ENCODE results near the gene TBX4.

TBX4 gene

DNA sequence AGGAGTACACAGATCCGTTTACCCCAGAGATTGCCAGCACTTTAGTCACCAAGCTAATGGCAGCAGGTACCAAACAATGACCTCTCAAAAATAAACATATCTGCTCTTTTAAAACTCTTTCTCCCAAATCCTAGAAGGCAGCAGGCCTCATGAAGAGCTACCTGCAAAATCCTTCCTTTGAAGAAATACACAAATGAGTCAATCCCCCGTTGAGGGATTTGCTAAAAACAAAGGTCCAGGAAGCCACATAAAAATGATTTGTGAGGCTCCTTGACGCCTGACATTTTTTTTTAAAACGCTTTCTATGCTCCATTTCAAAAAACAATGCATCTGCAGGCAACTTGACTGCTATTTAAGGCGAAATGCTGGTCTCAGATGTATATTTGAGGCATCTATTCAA, 80.6 kb downstream of the TBX4 start:
- Mint-ChIP-seq H3K4me1 (no peaks in the 10 kb centered on the region), H3K36me3 (ENCODE audit: low read depth) (no peaks in the 10 kb centered on the region), H3K4me3 (no peak overlapping the region), H3K27me3 (ENCODE audit: low read depth) (no peaks in the 10 kb centered on the region), H3K27ac (peak overlapping the region in 1 of 3 experiments; percentile 30), H3K9me3 (no peaks in the 10 kb centered on the region)
- TF ChIP-seq, protein P1, sequence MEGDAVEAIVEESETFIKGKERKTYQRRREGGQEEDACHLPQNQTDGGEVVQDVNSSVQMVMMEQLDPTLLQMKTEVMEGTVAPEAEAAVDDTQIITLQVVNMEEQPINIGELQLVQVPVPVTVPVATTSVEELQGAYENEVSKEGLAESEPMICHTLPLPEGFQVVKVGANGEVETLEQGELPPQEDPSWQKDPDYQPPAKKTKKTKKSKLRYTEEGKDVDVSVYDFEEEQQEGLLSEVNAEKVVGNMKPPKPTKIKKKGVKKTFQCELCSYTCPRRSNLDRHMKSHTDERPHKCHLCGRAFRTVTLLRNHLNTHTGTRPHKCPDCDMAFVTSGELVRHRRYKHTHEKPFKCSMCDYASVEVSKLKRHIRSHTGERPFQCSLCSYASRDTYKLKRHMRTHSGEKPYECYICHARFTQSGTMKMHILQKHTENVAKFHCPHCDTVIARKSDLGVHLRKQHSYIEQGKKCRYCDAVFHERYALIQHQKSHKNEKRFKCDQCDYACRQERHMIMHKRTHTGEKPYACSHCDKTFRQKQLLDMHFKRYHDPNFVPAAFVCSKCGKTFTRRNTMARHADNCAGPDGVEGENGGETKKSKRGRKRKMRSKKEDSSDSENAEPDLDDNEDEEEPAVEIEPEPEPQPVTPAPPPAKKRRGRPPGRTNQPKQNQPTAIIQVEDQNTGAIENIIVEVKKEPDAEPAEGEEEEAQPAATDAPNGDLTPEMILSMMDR (IDR thresholded peaks at IDR 0.05; ENCODE audit: unreplicated experiment in 3 of 3): no peak

DNA sequence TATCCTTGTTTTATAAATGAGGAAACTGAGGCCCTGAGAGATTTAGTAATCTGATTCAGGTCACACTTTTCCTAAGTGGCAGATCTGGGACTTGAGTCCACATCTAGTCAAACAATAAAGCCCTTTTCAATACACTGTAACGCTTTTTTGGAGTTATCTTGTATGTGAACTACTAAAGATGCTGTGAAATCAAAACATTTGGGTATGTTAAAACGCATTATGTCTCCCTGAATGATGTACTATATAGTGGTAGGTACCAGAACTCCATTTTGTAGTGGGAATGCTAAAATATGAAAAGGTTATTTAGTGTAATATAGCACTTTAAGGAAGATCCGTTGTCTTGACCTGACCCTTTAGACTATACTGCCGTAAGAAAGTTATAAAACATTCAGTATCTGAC, 81.6 kb downstream of the TBX4 start:
- peaks cover 4% of the 10 kb centered on the region for H3K9me3 Mint-ChIP-seq
- no peak overlapping the region for H3K27ac Mint-ChIP-seq
- H3K4me3 Mint-ChIP-seq: no peak overlapping the region
- no peaks in the 10 kb centered on the region for H3K4me1 Mint-ChIP-seq
- H3K27me3 Mint-ChIP-seq (ENCODE audit: low read depth): no peaks in the 10 kb centered on the region
- TF ChIP-seq, protein P1 (IDR thresholded peaks at IDR 0.05; ENCODE audit: unreplicated experiment in 3 of 3): no peak
- no peaks in the 10 kb centered on the region for H3K36me3 Mint-ChIP-seq (ENCODE audit: low read depth)

DNA sequence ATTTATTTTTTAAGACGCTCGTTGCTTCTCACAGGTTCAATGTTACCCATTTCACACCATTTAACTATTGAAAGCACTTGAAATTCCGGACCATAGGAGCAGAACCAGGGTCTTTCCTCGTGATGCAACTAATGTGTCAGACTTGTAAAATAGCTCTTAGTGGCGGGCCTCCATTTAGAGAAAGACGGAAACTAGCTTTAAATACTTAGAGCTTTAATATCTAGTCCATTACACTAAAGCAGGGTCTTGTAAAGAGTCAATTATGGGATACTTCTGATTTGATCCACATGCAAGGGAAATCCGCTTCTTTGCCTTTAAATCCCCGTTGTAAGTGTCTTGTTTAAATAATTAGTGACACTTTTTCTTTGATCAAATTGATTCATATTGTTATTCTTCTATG, 82.2 kb downstream of the TBX4 start:
- Mint-ChIP-seq H3K4me3 (no peak overlapping the region), H3K36me3 (ENCODE audit: low read depth) (no peaks in the 10 kb centered on the region), H3K27ac (no peak overlapping the region), H3K4me1 (no peaks in the 10 kb centered on the region), H3K27me3 (ENCODE audit: low read depth) (no peaks in the 10 kb centered on the region), H3K9me3 (peaks cover 4% of the 10 kb centered on the region)
- TF ChIP-seq, protein P1 (IDR thresholded peaks at IDR 0.05; ENCODE audit: unreplicated experiment in 3 of 3): no peak

Measured in nephron (organoid).